NCI-H510A (cell line): Measurements from ENCODE around the gene ALPG.
"Not testable (repeated sequence)": the region's sequence is repeated elsewhere in the genome, so short reads cannot be mapped to it uniquely, and the experiment has no call there.

Source experiments
- DNase-seq: peaks from one replicate; lab custom pipeline; 2025; lab: John Stamatoyannopoulos, UW

Gene ALPG

DNA sequence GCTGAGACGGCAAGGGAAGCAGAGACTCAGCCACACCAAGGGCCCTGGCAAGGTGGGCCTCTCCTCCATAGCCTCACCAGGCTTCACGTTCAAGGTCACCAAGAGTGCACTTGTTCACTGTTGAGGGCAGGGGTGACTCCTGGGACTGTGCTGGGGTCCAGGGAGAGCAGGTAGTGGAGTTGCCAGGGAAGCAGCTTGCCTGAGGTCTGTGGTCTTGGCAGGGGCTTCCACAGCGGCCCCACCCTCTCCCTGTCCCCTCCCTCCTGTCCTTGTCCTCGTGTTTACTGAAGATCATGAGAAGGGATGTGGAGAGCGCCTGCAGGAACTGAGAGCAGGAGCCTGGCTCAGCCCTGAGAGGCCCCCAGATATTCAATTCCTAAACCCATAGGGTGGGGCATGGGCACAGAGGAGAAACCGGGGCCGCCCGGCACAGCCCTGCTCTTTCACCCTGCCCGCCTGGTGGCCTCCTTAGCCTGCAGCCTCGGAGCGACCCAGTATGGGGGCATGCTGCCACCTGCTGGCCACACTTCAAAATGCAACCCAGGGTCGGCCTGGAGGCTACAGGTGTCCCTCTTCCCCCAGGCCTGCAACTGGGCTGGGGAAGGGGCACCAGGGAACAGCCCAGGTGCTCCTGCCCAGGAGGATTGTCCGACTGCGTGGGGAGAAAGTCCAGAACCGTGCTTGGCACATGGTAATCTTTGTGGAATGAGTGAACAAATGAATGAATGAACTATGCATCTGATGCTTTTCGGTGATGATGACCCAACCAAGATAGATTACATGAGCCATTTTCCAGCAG lies 33.8 kb downstream of the ALPG start:
- peak; percentile 66 for DNase-seq

DNA sequence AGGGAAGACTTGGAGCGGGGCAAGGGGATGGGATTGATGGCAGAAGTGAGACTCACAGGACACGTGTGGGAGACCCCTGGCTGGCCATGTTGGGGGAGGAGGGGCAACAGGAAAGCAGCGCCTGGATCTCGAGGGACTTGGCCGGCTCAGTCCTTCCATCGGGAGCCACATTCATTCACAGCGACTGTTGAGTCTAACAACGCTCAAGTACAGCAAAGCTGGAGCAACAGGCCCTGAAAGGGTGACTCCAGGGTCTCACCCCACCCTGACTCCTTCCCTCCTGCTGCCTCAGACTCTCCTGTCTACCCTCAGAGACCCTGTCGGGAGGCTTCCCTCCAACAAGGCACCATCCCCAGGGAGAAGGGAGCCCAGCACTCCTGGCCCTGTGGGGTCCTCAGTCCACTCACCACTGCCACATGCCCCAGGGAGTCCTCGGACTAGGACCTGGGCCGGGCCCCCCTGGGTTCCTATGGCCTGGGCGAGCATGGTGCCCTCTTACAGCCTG lies 34.6 kb downstream of the ALPG start:
- no peak for DNase-seq

DNA sequence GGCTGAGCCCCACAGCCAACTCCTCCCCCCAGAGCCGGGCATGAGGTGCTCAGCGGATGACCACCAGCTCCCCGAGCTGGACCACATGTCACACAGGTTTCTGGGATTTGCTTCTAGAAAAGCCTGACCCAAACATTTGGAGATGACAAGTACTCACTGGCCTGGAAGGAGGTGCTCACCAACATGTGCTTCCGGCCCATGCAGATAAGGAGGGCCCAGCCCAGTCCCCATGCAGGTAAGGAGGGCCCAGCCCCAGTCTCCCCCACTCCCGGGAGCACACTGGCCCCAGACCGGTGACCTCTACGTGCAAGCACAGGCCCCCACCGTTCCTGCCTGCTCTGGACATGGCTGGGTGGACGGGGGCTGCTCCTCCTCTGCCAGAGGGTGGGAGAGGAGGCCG lies 35.3 kb downstream of the ALPG start:
- not testable (repeated sequence) for DNase-seq

DNA sequence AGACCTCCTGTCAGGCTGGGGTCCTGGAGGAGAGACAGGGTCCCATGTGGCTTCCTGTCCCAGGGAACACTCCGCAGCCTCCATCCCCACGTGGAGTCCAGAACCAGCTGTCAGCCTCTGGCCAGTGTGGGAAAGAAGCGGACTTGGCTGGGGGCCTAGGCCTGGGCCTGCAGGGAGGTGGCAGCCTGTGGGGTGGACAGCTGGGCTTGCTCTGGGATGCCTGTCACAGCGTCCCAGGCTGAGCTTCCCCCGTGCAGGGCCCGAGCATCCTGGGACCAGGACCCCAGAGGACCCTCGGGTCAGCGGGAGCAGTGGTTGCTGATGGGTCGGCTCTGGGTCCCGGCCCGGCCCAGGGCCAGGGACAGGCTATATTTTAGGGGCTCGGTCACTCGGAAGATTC lies 35.8 kb downstream of the ALPG start:
- DNase-seq: not testable (repeated sequence)

DNA sequence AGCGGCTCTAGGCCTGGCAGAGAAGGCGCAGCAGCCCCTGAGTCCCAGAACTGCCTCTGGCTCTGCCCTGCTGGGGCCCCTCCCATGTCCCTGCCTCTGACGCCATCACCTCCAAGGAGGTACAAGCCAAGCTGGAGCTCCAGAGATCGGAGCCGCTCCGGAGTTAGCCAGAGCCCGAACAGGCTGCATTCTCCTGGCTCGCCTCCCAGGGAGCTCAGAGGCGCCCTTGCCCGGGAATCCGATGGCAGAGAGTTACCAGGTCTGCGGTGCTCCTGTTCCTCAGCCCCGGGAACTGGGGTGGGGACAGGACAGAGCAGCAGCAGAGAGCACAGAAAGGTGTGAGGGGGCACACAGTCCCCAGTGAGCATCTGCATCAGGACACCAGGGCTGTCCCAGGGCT lies 36.4 kb downstream of the ALPG start:
- not testable (repeated sequence) for DNase-seq

DNA sequence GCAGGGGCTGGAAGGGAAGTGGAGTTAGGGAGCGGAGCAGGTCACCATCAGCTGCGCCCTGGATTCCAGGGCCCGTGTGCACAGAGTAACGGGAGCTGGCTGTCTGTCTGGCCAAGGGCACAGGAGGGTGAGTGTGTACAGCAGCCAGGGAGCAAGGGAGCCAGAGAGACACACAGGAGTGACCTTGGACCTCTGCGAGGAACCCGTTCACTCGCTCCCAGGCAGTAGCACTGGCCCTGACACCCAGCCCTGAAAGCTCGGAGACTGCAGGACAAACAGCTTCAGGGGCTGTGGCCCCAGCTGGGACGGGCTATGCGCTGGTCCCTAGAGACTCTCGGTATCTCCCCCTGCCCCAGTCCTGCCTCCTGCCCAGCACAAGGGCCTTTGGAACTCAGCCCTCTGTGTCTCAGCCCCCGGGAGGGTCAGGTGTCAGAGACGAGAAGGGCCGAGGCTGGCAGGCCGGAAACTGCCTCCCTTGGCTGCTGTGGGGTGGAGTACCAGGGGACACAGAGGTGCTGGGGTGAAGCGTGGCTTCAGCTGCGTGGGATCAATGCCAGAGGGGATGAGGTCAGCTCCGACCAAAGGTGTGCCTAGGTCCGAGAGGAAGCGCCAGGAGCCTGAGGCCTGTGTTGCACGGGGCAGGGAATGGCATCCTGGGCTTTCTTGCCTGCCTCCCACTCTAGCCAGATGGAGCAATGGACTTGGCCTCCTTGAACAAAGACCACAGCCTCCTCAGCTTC lies 37.2 kb downstream of the ALPG start:
- DNase-seq: not testable (repeated sequence)

- no peak for DNase-seq
Observed at GRCh38 chr2:232444409-232445148, 37.9 kb downstream of the ALPG start.

DNA sequence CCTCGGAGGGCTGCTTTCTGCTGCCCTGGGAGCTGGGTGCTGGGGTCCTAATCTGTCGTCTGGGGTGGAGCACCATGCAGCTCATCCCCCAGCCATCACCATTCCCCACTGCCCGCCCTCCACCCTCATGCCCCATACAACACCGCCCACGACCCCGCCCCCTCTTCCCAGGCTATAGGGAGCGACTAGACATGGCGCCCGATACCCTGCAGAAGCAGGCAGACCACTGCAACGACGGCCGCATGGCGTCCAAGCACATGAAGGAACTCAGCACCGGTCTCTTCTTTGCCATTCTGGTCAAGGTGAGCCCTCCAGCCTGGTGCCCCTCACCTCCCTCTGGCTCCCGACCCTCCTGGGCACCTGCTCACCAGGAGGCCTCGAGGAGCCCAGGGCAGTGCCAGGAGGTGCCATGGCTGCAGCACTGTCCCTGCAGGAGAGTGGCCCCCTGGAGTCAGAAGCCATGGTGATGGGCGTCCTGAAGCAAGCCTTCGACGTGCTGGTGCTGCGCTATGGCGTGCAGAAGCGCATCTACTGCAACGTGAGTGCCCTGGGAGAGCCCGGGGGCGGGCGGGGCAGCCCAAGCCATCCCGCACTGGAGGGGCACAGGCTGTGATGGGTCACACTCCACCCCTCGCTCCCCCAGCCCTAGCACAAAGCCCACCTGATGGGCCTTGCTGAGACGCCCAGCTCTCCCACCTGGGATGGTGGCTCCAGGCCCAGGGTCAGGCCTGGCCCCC lies 38.7 kb downstream of the ALPG start:
- not testable (repeated sequence) for DNase-seq

GRCh38 chr2:232446266-232446777 lies 39.7 kb downstream of the ALPG start:
- DNase-seq: not testable (repeated sequence)

DNA sequence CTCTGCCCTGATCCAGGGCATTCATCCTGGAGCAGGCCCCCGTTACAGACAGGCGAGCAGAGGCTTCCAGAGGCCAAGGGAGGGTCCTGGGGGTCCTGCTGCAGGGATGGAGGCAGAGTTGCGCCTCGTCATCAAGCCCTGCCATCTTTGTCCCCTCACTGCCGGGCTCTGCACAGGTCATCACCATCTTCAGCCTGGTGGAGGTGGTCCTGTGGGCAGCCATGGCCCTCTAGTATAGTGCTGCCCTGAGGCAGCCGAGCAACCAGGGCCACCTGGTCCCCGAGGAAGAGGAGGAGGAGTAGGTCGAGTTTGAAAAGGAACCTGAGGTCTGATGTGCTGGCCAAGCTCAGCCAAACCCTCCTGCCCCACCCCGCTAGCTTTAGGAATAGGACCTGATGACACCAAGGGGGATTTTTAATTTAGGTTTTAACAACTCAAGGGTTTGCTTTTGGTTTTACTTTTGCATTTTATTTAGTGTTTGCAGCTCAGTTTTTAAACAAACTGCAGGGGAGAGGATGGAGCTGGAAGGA lies 40.5 kb downstream of the ALPG start:
- no peak for DNase-seq

- DNase-seq: no peak
Observed at GRCh38 chr2:232447638-232448303, 41.1 kb downstream of the ALPG start.

GRCh38 chr2:232448304-232448690 lies 41.7 kb downstream of the ALPG start:
- DNase-seq: no peak

DNA sequence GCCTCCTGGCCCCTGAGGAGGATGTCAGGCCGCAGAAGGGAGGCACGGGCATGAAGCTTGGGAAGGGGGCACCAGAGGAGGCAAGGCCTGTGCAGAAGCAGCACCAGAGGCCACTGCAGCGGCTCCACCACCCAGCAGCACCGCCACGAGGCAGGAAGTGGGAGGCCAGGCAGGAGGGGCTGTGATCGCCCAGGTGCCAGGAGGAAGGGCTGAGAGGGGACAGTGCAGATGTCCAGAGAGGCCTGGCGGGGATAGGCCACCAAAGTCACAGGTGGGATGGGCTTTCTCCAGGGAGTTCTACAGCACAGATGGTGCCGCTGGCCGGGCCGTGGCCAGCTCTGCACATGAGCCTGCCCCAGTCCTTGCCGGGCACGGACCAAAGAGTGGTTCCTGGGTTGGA lies 43.3 kb downstream of the ALPG start:
- no peak for DNase-seq

DNA sequence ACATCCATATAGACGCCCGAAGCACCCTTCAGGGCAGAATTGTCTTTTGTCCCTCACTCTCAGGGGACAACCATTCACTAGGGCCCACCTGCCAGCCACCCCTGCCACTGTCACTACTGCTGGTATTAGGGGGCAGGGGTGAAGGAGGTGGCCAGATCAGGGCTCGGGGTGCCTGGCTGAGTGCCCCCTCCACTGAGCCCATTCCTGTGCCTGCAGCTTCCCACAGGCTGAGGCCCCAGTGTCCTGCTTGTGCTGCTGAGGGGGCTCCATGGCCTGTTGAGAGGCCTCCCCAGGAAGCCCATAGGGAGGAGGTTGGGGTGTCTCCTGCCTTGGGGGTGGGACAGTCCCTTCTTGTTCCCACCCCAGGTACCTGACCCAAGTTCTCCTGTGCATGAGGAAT lies 45.0 kb downstream of the ALPG start:
- DNase-seq: not testable (repeated sequence)

DNA sequence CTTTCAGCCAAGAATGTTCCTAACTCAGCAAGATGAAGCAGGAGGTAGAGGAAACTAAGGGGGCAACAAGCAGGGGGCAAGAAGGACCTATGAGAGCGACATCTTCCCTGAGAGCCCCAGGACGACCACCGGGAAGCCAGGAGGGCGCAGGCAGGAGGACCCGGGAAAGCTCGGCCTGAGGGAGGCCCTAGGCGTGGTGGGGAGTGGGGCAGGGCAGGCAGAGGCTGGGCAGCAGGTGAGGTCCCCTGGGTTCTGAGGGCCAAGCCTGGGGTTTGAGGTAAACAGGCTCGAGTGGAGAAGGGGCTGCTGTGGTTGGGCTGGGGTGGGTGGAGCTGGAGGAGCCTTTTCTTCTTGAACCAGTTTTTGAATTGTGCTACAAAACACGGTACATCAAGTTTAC lies 48.0 kb downstream of the ALPG start:
- DNase-seq: no peak

GRCh38 chr2:232455426-232456255 lies 49.0 kb downstream of the ALPG start, which contains the start of gene ALPI:
Gene ALPI (plus strand): TSS chr2:232456153. CDS start chr2:232456200, 47 bp downstream.
- DNase-seq: no peak

DNA sequence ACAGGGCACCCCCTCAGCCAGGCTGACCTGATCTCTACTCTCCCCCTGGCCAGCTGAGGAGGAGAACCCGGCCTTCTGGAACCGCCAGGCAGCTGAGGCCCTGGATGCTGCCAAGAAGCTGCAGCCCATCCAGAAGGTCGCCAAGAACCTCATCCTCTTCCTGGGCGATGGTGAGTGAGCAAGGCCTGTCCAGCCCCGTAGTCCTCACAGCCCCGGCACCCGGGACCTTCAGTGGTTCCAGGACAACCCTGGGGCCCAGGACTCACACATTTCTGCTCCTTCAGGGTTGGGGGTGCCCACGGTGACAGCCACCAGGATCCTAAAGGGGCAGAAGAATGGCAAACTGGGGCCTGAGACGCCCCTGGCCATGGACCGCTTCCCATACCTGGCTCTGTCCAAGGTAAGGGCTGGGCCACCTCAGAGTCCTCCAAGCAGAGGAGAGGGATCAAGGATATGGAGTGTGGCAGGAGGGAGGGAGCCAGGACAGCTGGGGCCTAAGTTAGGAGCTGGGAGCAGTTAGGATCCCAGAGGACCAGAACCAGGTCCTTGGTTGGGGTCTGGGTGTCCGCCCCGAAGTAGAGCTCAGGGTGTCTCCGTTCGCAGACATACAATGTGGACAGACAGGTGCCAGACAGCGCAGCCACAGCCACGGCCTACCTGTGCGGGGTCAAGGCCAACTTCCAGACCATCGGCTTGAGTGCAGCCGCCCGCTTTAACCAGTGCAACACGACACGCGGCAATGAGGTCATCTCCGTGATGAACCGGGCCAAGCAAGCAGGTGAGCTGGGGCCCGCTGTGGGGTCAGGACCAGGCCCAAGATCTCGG lies 49.9 kb downstream of the ALPG start:
- no peak for DNase-seq

DNA sequence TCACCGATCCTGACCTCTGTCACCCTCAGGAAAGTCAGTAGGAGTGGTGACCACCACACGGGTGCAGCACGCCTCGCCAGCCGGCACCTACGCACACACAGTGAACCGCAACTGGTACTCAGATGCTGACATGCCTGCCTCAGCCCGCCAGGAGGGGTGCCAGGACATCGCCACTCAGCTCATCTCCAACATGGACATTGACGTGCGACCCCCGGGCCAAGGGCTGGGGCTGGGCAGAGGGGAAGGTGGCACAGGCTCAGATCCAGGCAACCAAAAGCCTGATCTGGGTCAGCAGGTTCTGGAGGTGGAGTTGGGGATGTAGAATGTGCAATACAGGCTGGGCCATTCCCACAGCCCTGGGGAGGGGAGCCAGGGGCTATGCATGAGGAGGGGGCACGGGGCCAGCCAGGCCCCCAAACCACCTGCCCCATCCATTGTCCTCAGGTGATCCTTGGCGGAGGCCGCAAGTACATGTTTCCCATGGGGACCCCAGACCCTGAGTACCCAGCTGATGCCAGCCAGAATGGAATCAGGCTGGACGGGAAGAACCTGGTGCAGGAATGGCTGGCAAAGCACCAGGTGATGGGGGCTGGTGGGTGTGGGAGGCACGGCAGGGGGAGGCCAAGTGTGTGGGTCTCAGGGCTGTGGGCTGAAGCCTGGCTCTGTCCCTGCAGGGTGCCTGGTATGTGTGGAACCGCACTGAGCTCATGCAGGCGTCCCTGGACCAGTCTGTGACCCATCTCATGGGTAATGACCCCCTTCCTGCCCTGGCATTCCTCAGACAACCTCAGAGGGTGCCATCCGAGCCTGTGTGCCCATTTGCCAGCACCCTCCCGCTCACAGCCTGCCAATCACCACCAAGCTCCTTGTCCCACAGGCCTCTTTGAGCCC lies 50.7 kb downstream of the ALPG start:
- DNase-seq: no peak
